ENCODE data around the gene PPP1R9B. TPM values are rescaled to one million over a fixed set of nuclear protein-coding genes. Genes with fewer than 3 reads are reported as not detected.

The PPP1R9B gene
- total and polyA plus RNA-seq, 2 experiments from 2014 or later: 5.1 to 26.2 TPM

- H3K4me1 ChIP-seq (ENCODE audit: insufficient read depth): peaks cover 21% of the 10 kb centered on the region
- 94% methylated on average over 17 of the region's 17 CpGs for WGBS (ENCODE audit: low lambda C conversion rate, missing lambda C conversion rate)
- no peaks in the 10 kb centered on the region for H3K9me2 ChIP-seq (replicated peaks; ENCODE audit: insufficient read depth)
- H3K36me3 ChIP-seq (replicated peaks; ENCODE audit: insufficient read depth, low read depth): no peaks in the 10 kb centered on the region
- no peaks in the 10 kb centered on the region for H3K27me3 ChIP-seq
- no peak overlapping the region for H3K27ac ChIP-seq
- H3K79me2 ChIP-seq: no peaks in the 10 kb centered on the region
- no peaks in the 10 kb centered on the region for H4K20me1 ChIP-seq (ENCODE audit: insufficient read depth, poor library complexity, severe bottlenecking)
- no peak for DNase-seq (ENCODE audit: low spot score)
- TF ChIP-seq EZH2 (IDR thresholded peaks at IDR 0.05; ENCODE audit: borderline replicate concordance): no peak
- TF ChIP-seq, protein P1, sequence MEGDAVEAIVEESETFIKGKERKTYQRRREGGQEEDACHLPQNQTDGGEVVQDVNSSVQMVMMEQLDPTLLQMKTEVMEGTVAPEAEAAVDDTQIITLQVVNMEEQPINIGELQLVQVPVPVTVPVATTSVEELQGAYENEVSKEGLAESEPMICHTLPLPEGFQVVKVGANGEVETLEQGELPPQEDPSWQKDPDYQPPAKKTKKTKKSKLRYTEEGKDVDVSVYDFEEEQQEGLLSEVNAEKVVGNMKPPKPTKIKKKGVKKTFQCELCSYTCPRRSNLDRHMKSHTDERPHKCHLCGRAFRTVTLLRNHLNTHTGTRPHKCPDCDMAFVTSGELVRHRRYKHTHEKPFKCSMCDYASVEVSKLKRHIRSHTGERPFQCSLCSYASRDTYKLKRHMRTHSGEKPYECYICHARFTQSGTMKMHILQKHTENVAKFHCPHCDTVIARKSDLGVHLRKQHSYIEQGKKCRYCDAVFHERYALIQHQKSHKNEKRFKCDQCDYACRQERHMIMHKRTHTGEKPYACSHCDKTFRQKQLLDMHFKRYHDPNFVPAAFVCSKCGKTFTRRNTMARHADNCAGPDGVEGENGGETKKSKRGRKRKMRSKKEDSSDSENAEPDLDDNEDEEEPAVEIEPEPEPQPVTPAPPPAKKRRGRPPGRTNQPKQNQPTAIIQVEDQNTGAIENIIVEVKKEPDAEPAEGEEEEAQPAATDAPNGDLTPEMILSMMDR (IDR thresholded peaks at IDR 0.05; ENCODE audit: poor library complexity): no peak
- TF ChIP-seq EZH2phosphoT487 (IDR thresholded peaks at IDR 0.05; ENCODE audit: low read depth, severe bottlenecking, unreplicated experiment): no peak
- H3K4me2 ChIP-seq: no peak overlapping the region
- H3K9me3 ChIP-seq (ENCODE audit: low read depth): no peaks in the 10 kb centered on the region
- H2AFZ ChIP-seq: no peak overlapping the region
- no peak overlapping the region for H3K4me3 ChIP-seq
Observed at GRCh38 chr17:50171371-50172071, 21.0 kb upstream of the PPP1R9B start.

- Histone ChIP-seq H3K4me2 (no peak overlapping the region), H3K4me1 (ENCODE audit: insufficient read depth) (peaks cover 16% of the 10 kb centered on the region), H3K9me3 (ENCODE audit: low read depth) (no peaks in the 10 kb centered on the region), H3K4me3 (no peak overlapping the region), H3K27ac (no peak overlapping the region), H3K9me2 (replicated peaks; ENCODE audit: insufficient read depth) (no peaks in the 10 kb centered on the region), H3K36me3 (replicated peaks; ENCODE audit: insufficient read depth, low read depth) (no peaks in the 10 kb centered on the region), H4K20me1 (ENCODE audit: insufficient read depth, poor library complexity, severe bottlenecking) (no peaks in the 10 kb centered on the region), H3K27me3 (no peaks in the 10 kb centered on the region), H2AFZ (no peak overlapping the region), H3K79me2 (no peaks in the 10 kb centered on the region)
- 91% methylated on average over 10 of the region's 10 CpGs for WGBS (ENCODE audit: low lambda C conversion rate, missing lambda C conversion rate)
- no peak for DNase-seq (ENCODE audit: low spot score)
- no peak for TF ChIP-seq EZH2 (IDR thresholded peaks at IDR 0.05; ENCODE audit: borderline replicate concordance)
- TF ChIP-seq, protein P1 (IDR thresholded peaks at IDR 0.05; ENCODE audit: poor library complexity): no peak
- no peak for TF ChIP-seq EZH2phosphoT487 (IDR thresholded peaks at IDR 0.05; ENCODE audit: low read depth, severe bottlenecking, unreplicated experiment)
Observed at GRCh38 chr17:50170662-50171370, 20.3 kb upstream of the PPP1R9B start.

DNA sequence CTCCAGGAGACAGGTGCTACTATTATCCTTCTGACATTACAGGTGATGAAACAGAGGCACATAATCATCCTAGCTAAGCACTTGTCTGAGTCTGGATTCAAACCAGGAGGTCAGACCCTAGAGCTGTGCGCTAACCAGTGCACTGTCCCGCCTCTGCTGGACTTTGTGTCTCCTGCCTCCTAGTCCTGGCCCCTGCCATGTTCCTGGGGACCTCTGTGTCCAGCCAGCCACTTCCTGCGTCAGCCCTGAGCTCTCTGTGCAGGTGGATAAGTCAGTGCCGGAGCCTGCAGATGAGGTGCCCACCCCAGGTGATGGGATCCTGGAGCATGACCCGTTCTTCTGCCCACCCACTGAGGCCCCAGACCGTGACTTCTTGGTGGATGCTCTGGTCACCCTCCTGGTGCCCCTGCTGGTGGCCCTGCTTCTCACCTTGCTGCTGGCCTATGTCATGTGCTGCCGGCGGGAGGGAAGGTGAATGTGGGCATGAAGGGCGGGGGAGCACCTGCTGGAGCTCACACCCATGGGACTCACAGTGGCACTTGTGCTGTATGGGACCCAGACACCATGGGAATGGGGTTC lies 19.5 kb upstream of the PPP1R9B start:
- Histone ChIP-seq H3K9me3 (ENCODE audit: low read depth) (no peaks in the 10 kb centered on the region), H3K27ac (no peak overlapping the region), H3K9me2 (replicated peaks; ENCODE audit: insufficient read depth) (no peaks in the 10 kb centered on the region), H4K20me1 (ENCODE audit: insufficient read depth, poor library complexity, severe bottlenecking) (no peaks in the 10 kb centered on the region), H3K4me2 (no peak overlapping the region), H3K4me3 (no peak overlapping the region), H3K79me2 (no peaks in the 10 kb centered on the region), H3K36me3 (replicated peaks; ENCODE audit: insufficient read depth, low read depth) (no peaks in the 10 kb centered on the region), H3K4me1 (ENCODE audit: insufficient read depth) (peaks cover 8% of the 10 kb centered on the region), H3K27me3 (no peaks in the 10 kb centered on the region), H2AFZ (no peak overlapping the region)
- 95% methylated on average over 9 of the region's 9 CpGs for WGBS (ENCODE audit: low lambda C conversion rate, missing lambda C conversion rate)
- TF ChIP-seq EZH2 (IDR thresholded peaks at IDR 0.05; ENCODE audit: borderline replicate concordance): no peak
- TF ChIP-seq, protein P1 (IDR thresholded peaks at IDR 0.05; ENCODE audit: poor library complexity): no peak
- DNase-seq (ENCODE audit: low spot score): no peak

Data from hepatocyte (in vitro differentiated cells).